GM18526 (cell line): ENCODE results near the gene STRBP.

Source experiments
- POLR2A ChIP-seq: IDR thresholded peaks from 3 replicates; pipeline ENCODE4 v1.6.1; 2011; ENCODE audit not compliant: insufficient read length; ENCODE audit errors: extremely low read depth

STRBP gene

DNA sequence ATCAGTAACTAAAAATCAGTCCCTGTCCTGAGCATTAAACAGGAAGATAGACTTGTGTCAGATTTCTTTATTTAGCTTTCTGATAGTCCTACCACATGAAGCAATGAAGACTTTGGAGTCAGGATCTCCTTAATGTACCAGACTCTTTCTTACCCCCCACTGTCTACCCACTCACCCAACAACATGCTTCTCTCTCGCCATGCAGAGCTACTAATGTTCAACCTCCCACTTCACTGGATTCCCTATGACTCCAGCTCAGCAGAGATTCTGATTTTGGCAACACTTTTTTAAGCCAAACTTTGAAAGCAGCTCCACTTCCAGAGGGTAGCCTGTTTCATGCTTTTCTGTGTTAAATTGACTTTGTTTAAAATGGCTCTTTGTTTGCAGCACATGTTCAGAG, 184.1 kb downstream of the STRBP start:
- no peak for TF ChIP-seq POLR2A

DNA sequence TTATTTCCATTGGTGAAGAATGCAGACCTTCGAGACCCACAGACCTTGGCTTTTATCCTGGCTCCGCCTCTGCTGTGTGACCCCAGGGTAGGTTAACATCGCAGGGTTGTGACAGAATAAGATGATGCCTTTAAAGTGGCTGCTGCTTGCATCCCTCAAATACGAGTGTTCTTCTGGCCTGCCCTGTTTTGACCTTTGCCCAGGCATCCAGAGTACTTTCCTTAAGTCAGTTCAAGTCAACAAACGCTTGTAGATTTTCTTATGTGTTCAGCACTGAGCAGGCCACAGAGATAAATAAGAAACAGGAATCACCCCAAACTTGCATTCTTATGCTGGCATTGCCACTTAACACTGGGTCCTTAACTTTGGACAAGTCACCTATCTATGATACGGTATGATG, 184.7 kb downstream of the STRBP start:
- no peak for TF ChIP-seq POLR2A

DNA sequence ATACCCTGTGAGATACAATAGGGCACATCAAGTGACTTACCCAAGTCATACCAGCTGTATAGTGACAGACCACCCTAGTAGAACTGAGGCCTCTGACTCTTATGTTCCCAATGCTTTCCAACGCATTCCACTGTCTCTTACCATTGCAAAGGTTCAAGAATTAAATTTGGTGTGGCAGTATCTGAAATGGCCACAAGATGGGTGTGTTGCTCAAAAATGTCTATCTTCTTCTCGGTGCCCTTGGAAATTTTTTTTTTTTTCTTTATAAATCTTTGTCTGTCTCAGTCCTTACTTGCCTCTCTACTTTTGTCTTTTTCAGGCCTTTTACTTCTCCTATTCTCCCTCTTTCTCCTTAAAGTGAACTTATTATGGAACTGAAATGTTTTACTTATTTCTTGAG, 186.6 kb downstream of the STRBP start:
- TF ChIP-seq POLR2A: no peak

DNA sequence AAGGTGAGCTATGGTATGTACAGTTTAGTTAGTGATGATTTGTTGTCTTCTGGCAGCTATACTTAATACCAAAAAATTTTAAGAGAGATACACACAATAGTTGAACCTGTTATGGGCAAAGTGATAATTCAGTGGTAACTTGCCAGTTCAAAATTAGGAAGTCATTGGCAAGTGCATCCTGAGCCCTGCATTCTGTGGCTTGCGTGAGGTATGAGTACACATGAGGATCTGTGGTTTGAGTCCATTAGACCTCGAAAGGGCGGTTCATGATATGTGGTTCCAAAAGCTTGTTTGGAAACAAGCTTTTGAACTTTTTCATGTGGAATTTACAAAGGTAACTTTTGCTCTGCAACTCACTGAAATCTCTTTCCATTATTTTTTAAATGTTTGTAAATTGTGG, 187.9 kb downstream of the STRBP start:
- no peak for TF ChIP-seq POLR2A

DNA sequence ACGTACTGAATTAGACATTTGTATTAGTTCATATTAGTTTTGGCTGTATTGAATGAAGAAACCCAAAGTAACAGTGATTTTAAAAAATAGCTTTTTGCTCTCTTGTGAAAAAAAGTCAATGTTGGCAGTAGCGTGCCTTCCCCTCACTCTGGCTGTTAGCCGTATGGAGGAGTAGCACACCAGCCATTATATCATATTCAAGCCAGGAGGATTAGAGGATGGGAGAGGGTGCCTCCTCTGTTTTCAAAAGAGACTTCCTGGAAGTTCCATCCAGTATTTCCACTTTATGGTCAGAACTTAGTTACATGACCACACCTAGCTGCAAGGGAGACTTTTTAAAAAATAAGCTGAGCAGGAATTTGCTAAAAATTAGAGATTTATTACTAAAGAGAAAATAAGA, 193.8 kb downstream of the STRBP start:
- no peak for TF ChIP-seq POLR2A

DNA sequence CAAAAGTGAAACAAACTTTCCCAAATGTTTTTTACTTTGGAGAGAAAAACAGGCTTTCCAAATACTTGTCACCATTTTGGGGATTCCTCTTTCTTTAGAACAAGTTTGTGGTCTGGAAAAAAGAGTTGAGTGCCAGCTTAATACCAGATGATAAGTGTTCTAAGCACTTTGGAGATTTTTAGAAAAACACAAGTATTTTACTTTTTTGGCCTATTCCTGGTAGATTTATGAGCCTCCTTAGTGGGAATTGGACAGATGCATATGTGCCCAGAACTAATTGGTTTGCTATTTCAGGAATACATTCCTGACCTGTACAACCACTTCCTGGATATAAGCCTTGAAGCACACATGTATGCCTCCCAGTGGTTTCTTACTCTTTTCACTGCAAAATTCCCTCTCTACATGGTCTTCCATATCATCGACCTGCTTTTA, 194.4 kb downstream of the STRBP start:
- TF ChIP-seq POLR2A: no peak

DNA sequence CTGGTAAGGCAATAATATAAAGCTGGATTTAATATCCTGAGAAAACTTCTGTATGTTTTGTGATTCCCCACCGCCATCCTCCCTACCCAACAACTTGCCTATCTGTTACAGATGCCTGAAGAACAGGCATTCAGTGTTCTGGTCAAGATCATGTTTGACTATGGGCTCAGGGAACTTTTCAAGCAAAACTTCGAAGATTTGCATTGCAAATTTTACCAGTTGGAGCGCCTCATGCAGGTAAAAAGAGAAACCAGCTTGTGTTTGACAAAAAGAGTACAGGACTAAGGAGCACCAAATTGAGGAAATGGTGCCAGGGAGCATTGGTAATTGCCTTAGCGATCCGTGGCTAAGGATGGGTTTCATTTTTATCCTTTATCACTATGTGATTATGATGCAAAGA, 194.9 kb downstream of the STRBP start:
- TF ChIP-seq POLR2A: no peak

DNA sequence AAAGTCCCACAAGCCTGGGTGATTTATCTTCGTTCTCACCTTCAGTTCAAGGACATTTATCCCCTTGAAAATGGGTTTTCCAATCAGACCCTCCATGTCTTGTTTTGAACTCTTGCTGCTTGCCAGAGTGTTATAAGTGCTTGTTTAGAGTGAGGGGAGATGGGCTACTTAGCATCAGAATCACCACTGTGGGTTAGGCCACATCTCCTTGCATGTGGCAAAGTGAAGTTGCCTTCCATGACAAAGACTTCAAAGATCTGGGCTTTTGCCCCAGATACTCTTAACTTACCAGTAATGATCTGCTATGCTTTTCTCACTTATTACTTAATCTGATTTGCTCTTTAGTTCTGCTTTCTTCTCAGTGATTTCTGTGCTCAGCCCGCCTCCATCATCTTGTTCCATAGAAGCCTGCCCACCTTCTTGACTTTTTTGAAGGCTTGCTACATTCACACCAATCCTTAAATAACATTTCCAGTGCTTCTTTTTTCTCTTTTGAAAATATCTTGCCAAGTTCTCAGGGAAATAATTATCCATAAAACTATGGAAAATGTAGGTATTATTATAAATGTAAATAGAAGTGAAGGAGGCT, 195.9 kb downstream of the STRBP start:
- no peak for TF ChIP-seq POLR2A
